ENCODE results near the gene YARS1. TPM values are rescaled to one million over a fixed set of nuclear protein-coding genes. Genes with fewer than 3 reads are reported as not detected.

YARS1 gene
- total and polyA plus RNA-seq, 2 of the 13 experiments (the other 11 are each of a cell fraction or from before 2014, with no cell fraction given), result 50.1 to 113 TPM

- no peak for TF ChIP-seq CEBPZ (IDR thresholded peaks at IDR 0.05; ENCODE audit: low read length)
- TF ChIP-seq HDAC6 (IDR thresholded peaks at IDR 0.05; ENCODE audit: low read depth, low read length), result no peak
- TF ChIP-seq HDAC1 (CRISPR knock-in tag; IDR thresholded peaks at IDR 0.05), result no peak
- TF ChIP-seq PCBP1 (IDR thresholded peaks at IDR 0.05; ENCODE audit: borderline replicate concordance, low read depth, low read length), result no peak
- TF ChIP-seq TBP (CRISPR knock-in tag; IDR thresholded peaks at IDR 0.05), result no peak
- no peak for TF ChIP-seq ZNF484 (CRISPR knock-in tag; IDR thresholded peaks at IDR 0.05; ENCODE audit: borderline replicate concordance, low read depth)
- TF ChIP-seq, protein P1, sequence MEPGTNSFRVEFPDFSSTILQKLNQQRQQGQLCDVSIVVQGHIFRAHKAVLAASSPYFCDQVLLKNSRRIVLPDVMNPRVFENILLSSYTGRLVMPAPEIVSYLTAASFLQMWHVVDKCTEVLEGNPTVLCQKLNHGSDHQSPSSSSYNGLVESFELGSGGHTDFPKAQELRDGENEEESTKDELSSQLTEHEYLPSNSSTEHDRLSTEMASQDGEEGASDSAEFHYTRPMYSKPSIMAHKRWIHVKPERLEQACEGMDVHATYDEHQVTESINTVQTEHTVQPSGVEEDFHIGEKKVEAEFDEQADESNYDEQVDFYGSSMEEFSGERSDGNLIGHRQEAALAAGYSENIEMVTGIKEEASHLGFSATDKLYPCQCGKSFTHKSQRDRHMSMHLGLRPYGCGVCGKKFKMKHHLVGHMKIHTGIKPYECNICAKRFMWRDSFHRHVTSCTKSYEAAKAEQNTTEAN (CRISPR knock-in tag; conservative IDR thresholded peaks at IDR 0.05), result 0 out of 2 replicates have a peak, but pooled peaks have one; percentile 15
- TF ChIP-seq KLF16 (CRISPR knock-in tag; IDR thresholded peaks at IDR 0.05), result no peak
- no peak for TF ChIP-seq CENPX (CRISPR knock-in tag; IDR thresholded peaks at IDR 0.05)
- TF ChIP-seq SOX6 (IDR thresholded peaks at IDR 0.05), result no peak
- no peak for TF ChIP-seq SOX6 (CRISPR knock-in tag; IDR thresholded peaks at IDR 0.05)
- TF ChIP-seq ZNF816 (CRISPR knock-in tag; IDR thresholded peaks at IDR 0.05; ENCODE audit: borderline replicate concordance), result no peak
- TF ChIP-seq SALL1 (CRISPR knock-in tag; IDR thresholded peaks at IDR 0.05), result no peak
- TF ChIP-seq ZNF781 (CRISPR knock-in tag; IDR thresholded peaks at IDR 0.05; ENCODE audit: borderline replicate concordance, not compliant biosample characterization), result no peak
- no peak for TF ChIP-seq GATA4 (IDR thresholded peaks at IDR 0.05; ENCODE audit: borderline replicate concordance, low read depth)
- peak; percentile 79; the same call in 1 of the 2 replicates for TF ChIP-seq BATF2 (CRISPR knock-in tag; IDR thresholded peaks at IDR 0.05)
- TF ChIP-seq HMG20B (CRISPR knock-in tag; conservative IDR thresholded peaks at IDR 0.05), result no peak
- TF ChIP-seq SAFB2 (CRISPR knock-in tag; IDR thresholded peaks at IDR 0.05; ENCODE audit: borderline replicate concordance, low read depth), result no peak
- no peak for TF ChIP-seq THYN1 (CRISPR knock-in tag; IDR thresholded peaks at IDR 0.05; ENCODE audit: borderline replicate concordance, low read depth)
- TF ChIP-seq, protein P2, sequence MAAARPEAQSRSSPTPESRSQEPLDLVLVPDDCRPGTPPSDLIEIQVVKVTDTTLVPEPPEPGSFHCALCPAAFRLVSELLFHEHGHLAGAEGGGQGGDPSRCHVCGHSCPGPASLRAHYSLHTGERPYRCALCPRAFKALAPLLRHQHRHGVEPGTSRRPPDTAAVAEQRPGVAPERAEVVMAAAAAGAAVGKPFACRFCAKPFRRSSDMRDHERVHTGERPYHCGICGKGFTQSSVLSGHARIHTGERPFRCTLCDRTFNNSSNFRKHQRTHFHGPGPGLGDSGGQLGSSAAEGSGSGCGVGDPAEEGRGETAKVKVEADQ (CRISPR knock-in tag; IDR thresholded peaks at IDR 0.05; ENCODE audit: borderline replicate concordance), result 0 out of 2 replicates have a peak, but pooled peaks have one; percentile 31
- TF ChIP-seq EED (CRISPR knock-in tag; IDR thresholded peaks at IDR 0.05), result no peak
- no peak for TF ChIP-seq EHMT2 (IDR thresholded peaks at IDR 0.05; ENCODE audit: borderline replicate concordance, low read depth, low read length)
- TF ChIP-seq ZNF121 (CRISPR knock-in tag; IDR thresholded peaks at IDR 0.05), result no peak
Measured at GRCh38 chr1:32817815-32818786, 943 bp upstream of the YARS1 start (continued).

Data from HepG2 (cell line).